Fibroblast of villous mesenchyme (primary cell): ENCODE data around the gene PLD5. TPM values are rescaled to one million over a fixed set of nuclear protein-coding genes. Genes with fewer than 3 reads are reported as not detected.

ENCODE experiments used
- DNase-seq: peaks from one replicate; pipeline ENCODE4 v3.0.0-alpha.2; 2010; ENCODE audit warnings: low read depth
- H3K4me3 ChIP-seq: 2 replicates; pipeline ENCODE4 v1.5.1; 2011; ENCODE audit warnings: low read depth, mild to moderate bottlenecking, low read length
- total RNA-seq: library from RNA; depleted of rRNA; stranded (reverse); fragments of >200 nt; gene quantifications from 2 replicates; pipeline ENCODE4 v1.2.3, GENCODE V29; 2012
- TF ChIP-seq, protein P1 (sequence below): IDR thresholded peaks from 2 replicates; pipeline ENCODE4 v1.5.1; 2012; ENCODE audit warnings: low read depth, mild to moderate bottlenecking, low read length; ENCODE audit not compliant: insufficient read depth

Gene PLD5
- total RNA-seq, 1 donor, result not detected

- DNase-seq, result no peak
- H3K4me3 ChIP-seq, result no peak overlapping the region
- TF ChIP-seq, protein P1, sequence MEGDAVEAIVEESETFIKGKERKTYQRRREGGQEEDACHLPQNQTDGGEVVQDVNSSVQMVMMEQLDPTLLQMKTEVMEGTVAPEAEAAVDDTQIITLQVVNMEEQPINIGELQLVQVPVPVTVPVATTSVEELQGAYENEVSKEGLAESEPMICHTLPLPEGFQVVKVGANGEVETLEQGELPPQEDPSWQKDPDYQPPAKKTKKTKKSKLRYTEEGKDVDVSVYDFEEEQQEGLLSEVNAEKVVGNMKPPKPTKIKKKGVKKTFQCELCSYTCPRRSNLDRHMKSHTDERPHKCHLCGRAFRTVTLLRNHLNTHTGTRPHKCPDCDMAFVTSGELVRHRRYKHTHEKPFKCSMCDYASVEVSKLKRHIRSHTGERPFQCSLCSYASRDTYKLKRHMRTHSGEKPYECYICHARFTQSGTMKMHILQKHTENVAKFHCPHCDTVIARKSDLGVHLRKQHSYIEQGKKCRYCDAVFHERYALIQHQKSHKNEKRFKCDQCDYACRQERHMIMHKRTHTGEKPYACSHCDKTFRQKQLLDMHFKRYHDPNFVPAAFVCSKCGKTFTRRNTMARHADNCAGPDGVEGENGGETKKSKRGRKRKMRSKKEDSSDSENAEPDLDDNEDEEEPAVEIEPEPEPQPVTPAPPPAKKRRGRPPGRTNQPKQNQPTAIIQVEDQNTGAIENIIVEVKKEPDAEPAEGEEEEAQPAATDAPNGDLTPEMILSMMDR, result no peak
Observed at GRCh38 chr1:242197907-242198820, 326.3 kb downstream of the PLD5 start.

- no peak overlapping the region for H3K4me3 ChIP-seq
- TF ChIP-seq, protein P1, result no peak
- no peak for DNase-seq
Observed at GRCh38 chr1:242196914-242197313, 327.6 kb downstream of the PLD5 start.

GRCh38 chr1:242196101-242196500, 328.4 kb downstream of the PLD5 start:
- H3K4me3 ChIP-seq, result no peak overlapping the region
- TF ChIP-seq, protein P1, result no peak
- no peak for DNase-seq

DNA sequence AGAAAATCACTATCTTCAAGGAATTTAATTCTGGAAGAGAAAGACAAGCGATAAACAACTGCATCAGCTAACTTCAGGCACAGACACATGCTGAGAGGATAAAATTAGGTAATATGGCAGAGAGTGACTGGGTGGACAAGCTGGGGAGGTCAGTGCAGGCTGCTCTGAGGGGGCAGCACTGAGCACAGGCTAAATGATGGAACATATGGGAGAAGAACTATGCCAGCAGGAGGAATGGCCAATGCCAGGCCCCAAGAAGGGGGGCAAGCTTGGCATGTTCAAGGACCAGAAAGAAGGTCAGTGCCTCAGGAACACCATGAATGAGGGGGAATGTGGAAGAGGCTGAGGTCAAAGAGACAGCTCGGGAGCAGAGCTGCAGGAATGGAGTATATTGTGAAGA, 334.9 kb downstream of the PLD5 start:
- TF ChIP-seq, protein P1, result no peak
- no peak overlapping the region for H3K4me3 ChIP-seq

GRCh38 chr1:242187816-242188215, 336.7 kb downstream of the PLD5 start:
- DNase-seq, result no peak
- TF ChIP-seq, protein P1, result no peak

More for the DNA sequence above, 334.9 kb downstream of the PLD5 start:
- DNase-seq, result no peak

DNA sequence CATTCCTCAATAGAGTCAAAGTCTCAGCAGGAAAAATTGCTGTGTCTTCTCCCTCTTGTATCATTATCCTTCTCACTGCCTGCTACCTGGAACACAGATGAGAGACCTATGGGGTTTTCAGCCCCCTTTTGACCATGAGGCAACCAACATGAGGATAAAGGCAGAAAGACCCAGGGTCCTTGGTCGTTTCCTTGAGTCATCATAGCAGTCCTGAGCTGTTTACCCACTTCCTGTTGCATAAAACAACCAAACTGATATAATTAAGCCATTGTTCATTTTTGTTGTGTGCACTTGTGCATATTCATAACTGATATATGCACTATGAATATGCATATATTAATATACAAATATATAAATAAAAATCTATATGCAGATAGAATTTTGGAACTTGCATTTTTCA, 337.3 kb downstream of the PLD5 start:
- DNase-seq, result no peak
- TF ChIP-seq, protein P1, result no peak
- H3K4me3 ChIP-seq, result no peak overlapping the region

More at GRCh38 chr1:242187816-242188215, 336.7 kb downstream of the PLD5 start:
- H3K4me3 ChIP-seq, result no peak overlapping the region
